GM19372 (cell line): ENCODE results near the gene PCGF3.
"Not testable (repeated sequence)": the region's sequence is repeated elsewhere in the genome, so short reads cannot be mapped to it uniquely, and the experiment has no call there.

ENCODE experiments used
- ATAC-seq: cut with Tn5 transposase; IDR thresholded peaks from one replicate; pipeline ENCODE4 v1.9.1; 2021; ENCODE audit warnings: mild to moderate bottlenecking, low read depth, moderate library complexity; ENCODE audit not compliant: unreplicated experiment

PCGF3 gene

GRCh38 chr4:680928-681645 lies 24.5 kb upstream of the PCGF3 start:
- no peak for ATAC-seq

- no peak for ATAC-seq
These were observed 23.7 kb upstream of the PCGF3 start for GRCh38 chr4:681736-682451.

- no peak for ATAC-seq
These were observed 23.0 kb upstream of the PCGF3 start for GRCh38 chr4:682490-683172.

GRCh38 chr4:683247-683897 lies 22.3 kb upstream of the PCGF3 start:
- no peak for ATAC-seq

GRCh38 chr4:683982-684622 lies 21.5 kb upstream of the PCGF3 start:
- ATAC-seq, result no peak

- ATAC-seq, result no peak
These were observed 20.9 kb upstream of the PCGF3 start for GRCh38 chr4:684623-685327.

- ATAC-seq, result no peak
These were observed 19.8 kb upstream of the PCGF3 start for GRCh38 chr4:685679-686412.

- ATAC-seq, result no peak
These were observed 19.1 kb upstream of the PCGF3 start for GRCh38 chr4:686413-687040.

- ATAC-seq, result no peak
These were observed 18.3 kb upstream of the PCGF3 start for GRCh38 chr4:687048-687970.

GRCh38 chr4:687971-688853 lies 17.4 kb upstream of the PCGF3 start:
- no peak for ATAC-seq

GRCh38 chr4:688854-689681 lies 16.6 kb upstream of the PCGF3 start, which contains the start of gene SLC49A3:
SLC49A3 (minus strand) TSS chr4:689151; CDS start chr4:689127, 24 bp downstream.
- no peak for ATAC-seq

GRCh38 chr4:689723-690122 lies 15.9 kb upstream of the PCGF3 start:
- no peak for ATAC-seq

GRCh38 chr4:692771-693554 lies 12.7 kb upstream of the PCGF3 start:
- no peak for ATAC-seq

- not testable (repeated sequence) for ATAC-seq
These were observed 11.2 kb upstream of the PCGF3 start for GRCh38 chr4:694341-694940.
